ENCODE data around the gene TACR2. TPM values are rescaled to one million over a fixed set of nuclear protein-coding genes. Genes with fewer than 3 reads are reported as not detected.

TACR2 gene
- total RNA-seq, 6 experiments from 2014 or later: 0.16 to 0.22 (median 0.16) TPM; not detected in 3

- 94% methylated on average over 2 of the region's 2 CpGs for WGBS (ENCODE audit: insufficient coverage, low coverage, low lambda C conversion rate, missing lambda C conversion rate)
- no peak for DNase-seq
- intact Hi-C loops (cut with DNase I): no loop called here
- Histone ChIP-seq H3K27ac (no peak overlapping the region), H3K27me3 (no peaks in the 10 kb centered on the region), H3K36me3 (peaks cover 0 to 12% (median 0%) of the 10 kb centered on the region in 4 donors), H3K4me1 (no peaks in the 10 kb centered on the region), H3K4me3 (no peak overlapping the region), H3K9me3 (no peaks in the 10 kb centered on the region)
- no peak for ATAC-seq
- TF ChIP-seq POLR2A (IDR thresholded peaks at IDR 0.05) (no peak), CTCF (IDR thresholded peaks at IDR 0.05) (no peak)
These were observed 28.2 kb downstream of the TACR2 start for GRCh38 chr10:69388488-69388887.

GRCh38 chr10:69387500-69387899 is 29.2 kb downstream of the TACR2 start:
- no peak overlapping the region for H3K27ac ChIP-seq

GRCh38 chr10:69385454-69386350 is 31.0 kb downstream of the TACR2 start:
- Histone ChIP-seq H3K36me3 (peaks cover 0 to 12% (median 0%) of the 10 kb centered on the region in 4 donors), H3K27me3 (no peaks in the 10 kb centered on the region), H3K4me3 (no peak overlapping the region), H3K9me3 (no peaks in the 10 kb centered on the region), H3K4me1 (no peaks in the 10 kb centered on the region), H3K27ac (no peak overlapping the region)
- intact Hi-C loops (cut with DNase I): no loop called here
- TF ChIP-seq CTCF (IDR thresholded peaks at IDR 0.05) (no peak), POLR2A (IDR thresholded peaks at IDR 0.05) (no peak)
- peak in 2 of 4 donors; percentile 26 to 40 for ATAC-seq
- DNase-seq: no peak
- 52% methylated on average over 6 of the region's 11 CpGs for WGBS (ENCODE audit: insufficient coverage, low coverage, low lambda C conversion rate, missing lambda C conversion rate)

More at GRCh38 chr10:69387500-69387899, 29.2 kb downstream of the TACR2 start:
- Histone ChIP-seq H3K27me3 (no peaks in the 10 kb centered on the region), H3K9me3 (no peaks in the 10 kb centered on the region), H3K4me1 (no peaks in the 10 kb centered on the region), H3K36me3 (peaks cover 0 to 12% (median 0%) of the 10 kb centered on the region in 4 donors), H3K4me3 (no peak overlapping the region)
- TF ChIP-seq POLR2A (IDR thresholded peaks at IDR 0.05): no peak
- no peak for TF ChIP-seq CTCF (IDR thresholded peaks at IDR 0.05)
- ATAC-seq (no peak), DNase-seq (peak in 1 of 3 donors; percentile 14)
- intact Hi-C loops (cut with DNase I): no loop called here
- 46% methylated on average over 2 of the region's 3 CpGs for WGBS (ENCODE audit: insufficient coverage, low coverage, low lambda C conversion rate, missing lambda C conversion rate)

- Histone ChIP-seq H3K4me1 (no peaks in the 10 kb centered on the region), H3K9me3 (no peaks in the 10 kb centered on the region), H3K27me3 (no peaks in the 10 kb centered on the region), H3K36me3 (peaks cover 0 to 12% (median 0%) of the 10 kb centered on the region in 4 donors), H3K27ac (no peak overlapping the region), H3K4me3 (no peak overlapping the region)
- TF ChIP-seq POLR2A (IDR thresholded peaks at IDR 0.05) (no peak), CTCF (IDR thresholded peaks at IDR 0.05) (no peak)
- DNase-seq (peak in 1 of 3 donors; percentile 28), ATAC-seq (no peak)
- intact Hi-C loops (cut with DNase I): no loop called here
- WGBS (ENCODE audit: insufficient coverage, low coverage, low lambda C conversion rate, missing lambda C conversion rate): 100% methylated on average over 1 of the region's 10 CpGs
These were observed 32.4 kb downstream of the TACR2 start for GRCh38 chr10:69384320-69384719.

Data from right lobe of liver (tissue), 6 donors.